Measurements from ENCODE around the gene LPP.

- TF ChIP-seq CTCF (IDR thresholded peaks at IDR 0.05): no peak
- TF ChIP-seq POLR2A (IDR thresholded peaks at IDR 0.05): no peak
Observed at GRCh38 chr3:188602620-188603019, 448.7 kb downstream of the LPP start.
